ENCODE measurements around the gene TRAPPC8.
"Not testable (repeated sequence)": the region's sequence is repeated elsewhere in the genome, so short reads cannot be mapped to it uniquely, and the experiment has no call there.

TRAPPC8 gene

DNA sequence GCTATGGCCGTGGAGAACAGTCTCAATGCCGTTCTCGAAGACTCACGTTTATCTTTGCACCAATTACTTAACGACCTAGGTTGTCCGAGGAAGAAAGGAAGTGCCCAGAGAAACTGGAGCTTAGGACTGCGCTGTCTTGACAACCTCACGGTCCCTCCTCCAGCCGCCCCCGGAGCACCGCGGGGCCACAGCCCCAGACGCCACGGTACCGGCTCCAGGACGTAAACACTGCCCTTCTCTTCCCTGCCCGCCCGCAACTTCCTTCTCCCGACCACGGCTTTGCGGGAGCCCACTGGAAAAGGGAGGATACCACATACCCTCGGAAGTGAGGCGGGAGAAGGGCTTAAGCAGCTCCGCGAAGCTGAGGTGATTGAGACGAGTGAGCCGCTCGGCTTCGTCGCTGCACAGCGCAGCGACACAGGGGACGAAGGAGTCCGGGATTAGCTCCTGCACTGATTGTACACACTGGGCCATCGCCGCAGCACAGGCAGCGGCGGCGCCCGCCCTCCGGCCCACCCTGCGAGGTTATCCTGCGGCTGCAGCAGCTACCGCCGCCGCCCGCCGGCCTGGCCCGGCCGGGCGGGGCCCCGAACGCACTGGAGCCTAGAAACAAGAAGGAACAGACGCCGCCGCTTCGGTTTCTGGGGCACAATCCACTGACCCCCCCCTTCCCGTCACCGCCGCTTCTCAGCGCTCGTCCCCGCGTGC, 483 bp downstream of the TRAPPC8 start:
- DNase-seq (ENCODE audit: low read depth in 4 of 4, low spot score in 1 of 4), result peak in 1 of 4 experiments; percentile 13

GRCh38 chr18:31941010-31941809, 1.7 kb downstream of the TRAPPC8 start:
- no peak for DNase-seq (ENCODE audit: low read depth in 4 of 4, low spot score in 1 of 4)

- DNase-seq (ENCODE audit: low read depth in 4 of 4, low spot score in 1 of 4), result not testable (repeated sequence)
Measured at GRCh38 chr18:31934773-31935172, 8.2 kb downstream of the TRAPPC8 start.

- no peak for DNase-seq (ENCODE audit: low read depth in 4 of 4, low spot score in 1 of 4)
Measured at GRCh38 chr18:31931886-31932240, 11.1 kb downstream of the TRAPPC8 start.

DNA sequence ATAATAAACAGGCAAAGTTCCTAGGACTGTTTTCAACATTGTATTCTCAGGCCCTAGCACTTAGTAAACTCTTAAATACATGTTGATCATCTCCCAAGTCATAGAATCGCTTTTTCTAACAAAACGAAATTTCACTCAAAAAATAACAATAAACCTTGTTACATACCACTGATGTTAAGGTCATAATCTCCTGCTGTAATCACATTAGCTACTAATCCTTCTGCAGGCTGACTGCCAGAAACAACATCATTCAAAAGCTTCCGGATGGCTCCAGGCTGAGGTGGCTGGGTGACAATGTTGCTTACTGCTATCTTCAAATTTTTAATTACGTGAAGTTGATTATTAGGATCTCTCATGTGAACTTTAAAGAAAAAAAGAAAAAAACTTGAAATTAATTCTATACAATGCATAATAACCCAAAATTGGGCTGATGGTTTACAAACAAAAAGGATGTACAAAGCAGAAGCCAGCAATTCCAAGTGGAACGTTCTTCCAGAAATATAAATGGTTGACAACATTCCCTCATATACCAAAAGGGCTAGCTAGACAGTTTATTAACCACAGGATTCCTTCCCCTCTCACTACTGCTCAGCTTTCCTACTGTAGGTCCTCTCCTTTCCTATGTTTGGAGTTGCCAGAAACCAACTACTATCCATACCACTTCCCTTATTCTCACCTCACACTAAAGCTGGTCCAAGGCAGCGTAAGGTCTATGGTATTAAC, 11.6 kb downstream of the TRAPPC8 start:
- no peak for DNase-seq (ENCODE audit: low read depth in 4 of 4, low spot score in 1 of 4)

GRCh38 chr18:31929273-31929672, 13.7 kb downstream of the TRAPPC8 start:
- no peak for DNase-seq (ENCODE audit: low read depth in 4 of 4, low spot score in 1 of 4)

- not testable (repeated sequence) for DNase-seq (ENCODE audit: low read depth in 4 of 4, low spot score in 1 of 4)
Measured at GRCh38 chr18:31926988-31927387, 15.9 kb downstream of the TRAPPC8 start.

DNA sequence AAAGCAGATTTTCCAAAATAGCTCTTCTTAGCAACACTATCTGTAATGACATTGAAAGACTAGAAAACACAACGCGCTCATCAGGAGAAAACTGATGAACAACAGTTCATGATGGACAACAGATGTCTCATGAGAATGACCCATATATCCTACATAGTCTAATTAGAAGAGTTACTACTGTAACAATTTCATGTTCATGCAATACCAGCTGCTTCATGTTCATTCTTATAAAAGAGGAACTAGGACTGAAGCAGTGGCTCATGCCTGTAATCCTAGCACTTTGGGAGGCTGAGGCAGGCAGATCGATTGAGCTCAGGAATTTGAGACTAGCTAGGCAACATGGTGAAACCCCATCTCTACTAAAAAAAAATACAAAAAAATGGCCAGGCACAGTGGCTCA, 22.7 kb downstream of the TRAPPC8 start:
- DNase-seq (ENCODE audit: low read depth in 4 of 4, low spot score in 1 of 4), result no peak

- DNase-seq (ENCODE audit: low read depth in 4 of 4, low spot score in 1 of 4), result not testable (repeated sequence)
Measured at GRCh38 chr18:31919366-31919765, 23.6 kb downstream of the TRAPPC8 start.

GRCh38 chr18:31918733-31919132, 24.2 kb downstream of the TRAPPC8 start:
- no peak for DNase-seq (ENCODE audit: low read depth in 4 of 4, low spot score in 1 of 4)

- DNase-seq (ENCODE audit: low read depth in 4 of 4, low spot score in 1 of 4), result no peak
Measured at GRCh38 chr18:31901063-31901462, 41.9 kb downstream of the TRAPPC8 start.

GRCh38 chr18:31899771-31900170, 43.2 kb downstream of the TRAPPC8 start:
- DNase-seq (ENCODE audit: low read depth in 4 of 4, low spot score in 1 of 4), result not testable (repeated sequence)

GRCh38 chr18:31892936-31893335, 50.0 kb downstream of the TRAPPC8 start:
- no peak for DNase-seq (ENCODE audit: low read depth in 4 of 4, low spot score in 1 of 4)

GRCh38 chr18:31891566-31891965, 51.4 kb downstream of the TRAPPC8 start:
- DNase-seq (ENCODE audit: low read depth in 4 of 4, low spot score in 1 of 4), result no peak

GRCh38 chr18:31884020-31884419, 58.9 kb downstream of the TRAPPC8 start:
- DNase-seq (ENCODE audit: low read depth in 4 of 4, low spot score in 1 of 4), result no peak

DNA sequence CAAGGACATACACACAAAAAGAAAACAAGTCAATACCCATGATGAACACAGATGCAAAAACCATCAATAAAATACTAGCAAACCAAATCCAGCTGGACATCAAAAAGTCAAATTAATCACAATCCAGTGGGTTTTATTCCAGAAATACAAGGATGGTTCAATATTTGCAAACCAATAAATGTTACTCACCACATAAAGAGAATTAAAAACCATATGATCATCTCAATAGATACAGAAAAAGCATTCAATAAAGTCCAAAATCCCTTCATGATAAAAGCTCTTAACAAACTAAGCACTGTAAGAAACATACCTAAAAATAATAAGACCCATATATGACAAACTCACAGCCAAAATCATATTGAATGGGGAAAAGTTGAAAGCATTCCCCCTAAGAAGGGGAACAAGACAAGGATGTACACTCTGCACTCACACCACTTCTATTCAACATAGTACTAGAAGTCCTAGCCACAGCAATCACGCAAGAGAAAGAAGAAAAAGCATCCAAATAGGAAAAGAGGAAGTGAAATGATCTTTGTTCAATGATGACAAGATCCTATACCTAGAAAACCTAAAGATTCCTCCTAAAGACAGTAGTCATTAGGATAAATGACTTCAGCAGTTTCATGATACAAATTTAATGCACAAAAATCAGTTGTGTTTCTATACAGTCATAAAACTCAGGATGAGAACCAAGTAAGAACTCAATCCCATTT, 62.6 kb downstream of the TRAPPC8 start:
- no peak for DNase-seq (ENCODE audit: low read depth in 4 of 4, low spot score in 1 of 4)

DNA sequence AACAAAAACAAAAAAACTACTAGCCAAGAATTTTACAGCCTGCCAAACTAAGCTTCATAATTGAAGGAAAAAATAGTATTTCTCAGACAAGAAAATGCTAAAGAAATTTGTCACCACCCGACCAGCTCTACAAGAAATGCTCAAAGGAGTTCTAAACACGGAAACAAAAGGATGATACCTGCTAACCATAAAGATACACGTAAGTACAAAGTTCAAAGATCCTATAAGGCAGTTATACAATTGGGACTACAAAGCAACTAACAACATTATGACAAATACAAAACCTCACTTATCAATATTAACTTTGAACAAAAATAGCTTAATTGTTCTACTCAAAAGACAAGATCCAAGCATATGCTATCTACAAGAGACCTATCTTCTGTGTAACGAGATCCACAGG, 64.6 kb downstream of the TRAPPC8 start:
- no peak for DNase-seq (ENCODE audit: low read depth in 4 of 4, low spot score in 1 of 4)

DNA sequence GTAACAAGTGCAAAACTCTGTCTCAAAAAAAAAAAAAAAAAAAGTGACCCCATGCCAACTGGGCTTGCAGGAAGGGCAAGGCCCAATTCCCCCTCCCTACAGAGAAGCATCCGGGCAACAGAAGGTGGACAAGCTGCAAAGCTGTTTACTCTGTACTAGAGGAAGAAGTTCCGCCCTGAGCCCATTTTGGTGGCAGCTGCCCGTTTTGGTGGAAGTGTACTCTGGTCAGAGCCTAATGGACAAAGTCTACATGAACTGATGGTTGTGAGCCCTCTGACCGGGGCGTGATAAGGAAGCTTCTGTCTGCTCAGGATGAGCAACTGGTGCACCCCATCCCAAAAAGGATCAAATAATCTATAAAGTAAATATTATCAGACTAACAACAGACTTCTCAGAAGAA, 65.0 kb downstream of the TRAPPC8 start:
- no peak for DNase-seq (ENCODE audit: low read depth in 4 of 4, low spot score in 1 of 4)

GRCh38 chr18:31876707-31877106, 66.2 kb downstream of the TRAPPC8 start:
- no peak for DNase-seq (ENCODE audit: low read depth in 4 of 4, low spot score in 1 of 4)

DNA sequence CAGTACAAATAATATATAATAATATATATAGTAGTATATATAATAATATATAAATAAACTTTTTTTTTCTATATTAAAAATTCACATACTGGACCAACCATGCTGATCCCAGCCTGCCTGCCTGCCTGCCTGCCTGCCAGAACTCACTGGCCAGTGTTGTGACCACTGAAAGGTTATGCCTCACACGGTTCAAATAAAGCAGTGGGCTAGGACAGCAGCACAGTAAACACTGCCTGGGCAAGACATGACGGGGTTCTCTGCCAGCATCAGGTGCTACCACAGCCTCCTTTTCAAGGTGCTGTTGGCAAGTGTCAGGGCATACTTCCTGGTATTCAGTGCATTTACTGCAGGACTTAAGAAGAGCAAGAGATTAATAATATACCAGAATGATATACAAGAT, 67.6 kb downstream of the TRAPPC8 start:
- DNase-seq (ENCODE audit: low read depth in 4 of 4, low spot score in 1 of 4), result no peak

GRCh38 chr18:31863103-31863502, 79.8 kb downstream of the TRAPPC8 start:
- DNase-seq (ENCODE audit: low read depth in 4 of 4, low spot score in 1 of 4), result no peak
